HepG2 (cell line): ENCODE data around the gene POLN. TPM values are rescaled to one million over a fixed set of nuclear protein-coding genes. Genes with fewer than 3 reads are reported as not detected.

Source experiments
- ATAC-seq: fragments of 200-7000 bp; cut with Tn5 transposase; 3 replicates; pipeline ENCODE4 v1.9.1; 2020; ENCODE audit warnings: mild to moderate bottlenecking, moderate library complexity
- BruUV-seq: library from RNA; stranded (reverse); fragments of 400-500 nt; replicated peaks from 2 replicates; lab custom pipeline; 2021; lab: Mats Ljungman, UMichigan
- CTCF ChIA-PET: fragments of 300-600 bp; formaldehyde crosslinking; extraction: SDS; loops from one replicate; lab custom pipeline; 2021; ENCODE audit warnings: low total read pairs, inconsistent platforms, low intra/inter-chr PET ratio; lab: Yijun Ruan, JAX
- POLR2A ChIA-PET: fragments of 350-600 bp; sonication (Branson Sonifier 250); formaldehyde crosslinking; loops from one replicate; lab custom pipeline; 2020; ENCODE audit warnings: antibody characterized with exemption, inconsistent platforms; lab: Yijun Ruan, JAX
- DNase-seq: peaks from one replicate; pipeline ENCODE4 v3.0.0-alpha.2; 2015; ENCODE audit warnings: low spot score
- FAIRE-seq: peaks from 3 replicates; lab custom pipeline; 2011; peaks lifted over from hg19 to GRCh38; lab: Jason Lieb, UNC
- H2AFZ ChIP-seq: one replicate; pipeline ENCODE4 v1.6.1; 2011; ENCODE audit warnings: low read length, inconsistent platforms
- H3K27ac ChIP-seq: fragments of 300-600 bp; 3 replicates; pipeline ENCODE4 v1.8.0; 2011; ENCODE audit warnings: mixed run types, mild to moderate bottlenecking, mixed read lengths, low read length, inconsistent platforms; ENCODE audit not compliant: insufficient read depth; ENCODE audit errors: extremely low read length
- H3K27me3 ChIP-seq, 2 experiments: fragments of 200-600 bp in 1 of 2; 2 replicates in 1 of 2; 3 replicates in 1 of 2; pipeline versions ENCODE4 v1.6.0 to v1.8.0; 2011; ENCODE audit warnings: low read length in 2 of 2, mild to moderate bottlenecking in 2 of 2, moderate library complexity in 2 of 2, inconsistent platforms in 1 of 2; ENCODE audit not compliant: insufficient read depth in 2 of 2, control insufficient read depth in 1 of 2
- H3K36me3 ChIP-seq, 2 experiments: fragments of 200-600 bp in 1 of 2; replicated peaks in 1 of 2; 2 replicates in 1 of 2; 3 replicates in 1 of 2; pipeline versions ENCODE4 v1.5.1 to v1.8.0; 2011; ENCODE audit warnings: low read length in 2 of 2, inconsistent platforms in 1 of 2; ENCODE audit not compliant: insufficient read depth in 2 of 2, control insufficient read depth in 1 of 2
- H3K4me1 ChIP-seq: 2 replicates; pipeline ENCODE4 v1.5.1; 2012; ENCODE audit warnings: low read length, inconsistent platforms; ENCODE audit not compliant: insufficient read depth
- H3K4me2 ChIP-seq: 2 replicates; pipeline ENCODE4 v1.6.0; 2011; ENCODE audit warnings: low read depth, low read length, inconsistent platforms
- H3K4me3 ChIP-seq, 3 experiments: fragments of 200-600 bp in 1 of 3; sonication (generic), shearing (Covaris generic) in 1 of 3; replicated peaks in 1 of 3; 2 replicates each; pipeline ENCODE4 v1.5.1; 2011 to 2016; ENCODE audit warnings: low read length in 3 of 3, inconsistent platforms in 2 of 3, low read depth in 2 of 3, mild to moderate bottlenecking in 2 of 3, control low read depth in 1 of 3, mixed read lengths in 1 of 3; ENCODE audit not compliant: insufficient read depth in 1 of 3
- H3K79me2 ChIP-seq: one replicate; pipeline ENCODE4 v1.6.1; 2011; ENCODE audit warnings: low read length, inconsistent platforms; ENCODE audit not compliant: insufficient read depth
- H3K9ac ChIP-seq: 2 replicates; pipeline ENCODE4 v1.6.0; 2011; ENCODE audit warnings: mild to moderate bottlenecking, low read depth, low read length, inconsistent platforms; ENCODE audit not compliant: insufficient read depth
- H3K9me3 ChIP-seq: 2 replicates; pipeline ENCODE4 v1.5.1; 2012; ENCODE audit warnings: mild to moderate bottlenecking, low read length
- H4K20me1 ChIP-seq: 2 replicates; pipeline ENCODE4 v1.6.0; 2011; ENCODE audit warnings: inconsistent platforms, mild to moderate bottlenecking, low read length, moderate library complexity; ENCODE audit not compliant: insufficient read depth
- AGO1 ChIP-seq: fragments of 200-400 bp; formaldehyde crosslinking; IDR thresholded peaks from 2 replicates; pipeline ENCODE4 v1.6.1; 2017; ENCODE audit warnings: mild to moderate bottlenecking, low read depth, low read length, moderate library complexity; ENCODE audit not compliant: poor library complexity, severe bottlenecking
- CENPX ChIP-seq: sonication (generic); formaldehyde crosslinking; IDR thresholded peaks from 2 replicates; pipeline ENCODE4 v1.9.0; 2021; ENCODE audit warnings: mild to moderate bottlenecking, missing genetic modification reagents, moderate library complexity
- CHD2 ChIP-seq: IDR thresholded peaks from 2 replicates; pipeline ENCODE4 v1.6.1; 2011; ENCODE audit warnings: low read depth, low read length, improper control_type of control experiment
- CSRNP2 ChIP-seq: sonication (generic); formaldehyde crosslinking; conservative IDR thresholded peaks from 2 replicates; pipeline ENCODE4 v1.8.0; 2022; ENCODE audit warnings: low read depth, missing genetic modification reagents
- HMGXB3 ChIP-seq: sonication (generic); formaldehyde crosslinking; IDR thresholded peaks from 2 replicates; pipeline ENCODE4 v1.4.0; 2020; ENCODE audit warnings: missing genetic modification reagents, borderline replicate concordance
- KAT2B ChIP-seq: fragments of 150-350 bp; IDR thresholded peaks from 2 replicates; pipeline ENCODE4 v1.6.1; 2014; ENCODE audit warnings: low read depth, low read length, borderline replicate concordance
- KLF15 ChIP-seq: sonication (generic); formaldehyde crosslinking; IDR thresholded peaks from 2 replicates; pipeline ENCODE4 v1.8.1; 2023; ENCODE audit warnings: borderline replicate concordance, mild to moderate bottlenecking, inconsistent platforms, missing genetic modification reagents, mixed read lengths
- MIXL1 ChIP-seq: IDR thresholded peaks from 2 replicates; pipeline ENCODE4 v1.6.1; 2016
- MZF1 ChIP-seq: sonication (generic); formaldehyde crosslinking; IDR thresholded peaks from 2 replicates; pipeline ENCODE4 v1.8.1; 2023; ENCODE audit warnings: mild to moderate bottlenecking, missing genetic modification reagents, borderline replicate concordance
- NFYC ChIP-seq: IDR thresholded peaks from 2 replicates; pipeline ENCODE4 v1.6.1; 2016; ENCODE audit warnings: missing genetic modification reagents, missing compliant biosample characterization
- SMC3 ChIP-seq: IDR thresholded peaks from 2 replicates; pipeline ENCODE4 v1.6.1; 2011; ENCODE audit warnings: low read length, improper control_type of control experiment
- ZBTB42 ChIP-seq: sonication (generic); formaldehyde crosslinking; IDR thresholded peaks from 2 replicates; pipeline ENCODE4 v1.5.0; 2020; ENCODE audit warnings: mild to moderate bottlenecking, missing genetic modification reagents
- ZFP82 ChIP-seq: sonication (generic); formaldehyde crosslinking; IDR thresholded peaks from 2 replicates; pipeline ENCODE4 v1.5.1; 2020; ENCODE audit warnings: mild to moderate bottlenecking, missing genetic modification reagents, borderline replicate concordance
- ZNF180 ChIP-seq: sonication (generic); formaldehyde crosslinking; IDR thresholded peaks from 2 replicates; pipeline ENCODE4 v1.4.0; 2020; ENCODE audit warnings: low read depth, missing genetic modification reagents, borderline replicate concordance
- ZNF225 ChIP-seq: sonication (generic); formaldehyde crosslinking; IDR thresholded peaks from 2 replicates; pipeline ENCODE4 v1.4.0; 2020; ENCODE audit warnings: mild to moderate bottlenecking, missing genetic modification reagents
- ZNF317 ChIP-seq: sonication (generic); formaldehyde crosslinking; IDR thresholded peaks from 2 replicates; pipeline ENCODE4 v1.5.0; 2020; ENCODE audit warnings: mild to moderate bottlenecking, missing genetic modification reagents
- ZNF362 ChIP-seq: sonication (generic); formaldehyde crosslinking; IDR thresholded peaks from 2 replicates; pipeline ENCODE4 v1.4.0; 2020; ENCODE audit warnings: missing genetic modification reagents, mild to moderate bottlenecking, borderline replicate concordance
- ZNF891 ChIP-seq: sonication (generic); formaldehyde crosslinking; IDR thresholded peaks from 2 replicates; pipeline ENCODE4 v1.5.0; 2020; ENCODE audit warnings: mild to moderate bottlenecking, missing genetic modification reagents
- WGBS: methylation state at CpG from one replicate; pipeline ENCODE4 v1.1.6; 2017; ENCODE audit warnings: low lambda C conversion rate; 5-methylcytosine and 5-hydroxymethylcytosine counted together
- in situ Hi-C: cut with HindIII; loops from 2 replicates; pipeline ENCODE4 v1.10.0; 2017; ENCODE audit warnings: low pct_unique_long_range_greater_than_20kb; ENCODE audit not compliant: extremely low pct_ligation_motif_present
- intact Hi-C: fragments of 100-400 bp; cut with micrococcal nuclease; formaldehyde crosslinking; loops from one replicate; pipeline ENCODE4 v1.10.0; 2022; ENCODE audit not compliant: unreplicated experiment
- polyA plus RNA-seq, 8 experiments: library from polyadenylated mRNA; depleted of rRNA in 3 of 8; stranded (reverse) in 7 of 8; unstranded in 1 of 8; fragments of >200 nt; fragmentation: Illumina TruSeq in 4 of 8; extraction: Trizol in 4 of 8; gene quantifications; 2 replicates each; pipeline versions ENCODE4 v1.2.1 to v1.2.3, GENCODE V29; 2011 to 2016; ENCODE audit warnings: low read depth in 4 of 8, missing spikeins in 1 of 8, mixed read lengths in 1 of 8; ENCODE audit not compliant: insufficient read depth in 1 of 8
- total RNA-seq, 5 experiments: library from RNA; depleted of rRNA; stranded (reverse); fragments of >200 nt; fragmentation: Illumina TruSeq; extraction: Trizol; gene quantifications; 2 replicates each; pipeline ENCODE4 v1.2.3, GENCODE V29; 2016; ENCODE audit warnings: low read depth in 1 of 5

POLN gene
- total and polyA plus RNA-seq, 2 of the 13 experiments (the other 11 are each of a cell fraction or from before 2014, with no cell fraction given) = 0.93 to 1.5 TPM

GRCh38 chr4:2054217-2054616, 187.7 kb downstream of the POLN start (continued):
- TF ChIP-seq HMGXB3 (CRISPR knock-in tag) (no peak), ZNF891 (CRISPR knock-in tag) (no peak)

- ChIA-PET CTCF (no interaction called here), POLR2A (no interaction called here)
- intact Hi-C loops (no loop called here), in situ Hi-C loops (no loop called here)
- ATAC-seq (no peak), FAIRE-seq (no peak), DNase-seq (no peak)
- Histone ChIP-seq H3K79me2 (no peaks in the 10 kb centered on the region), H3K27me3 (peaks cover 1 to 20% of the 10 kb centered on the region in 2 experiments; a peak in 3 of 5 replicates), H3K9ac (no peak overlapping the region), H3K4me2 (no peak overlapping the region), H3K4me1 (no peaks in the 10 kb centered on the region), H3K9me3 (no peaks in the 10 kb centered on the region), H3K36me3 (no peaks in the 10 kb centered on the region), H3K4me3 (no peak overlapping the region), H4K20me1 (no peaks in the 10 kb centered on the region), H3K27ac (no peak overlapping the region), H2AFZ (no peak overlapping the region)
- no TSS peak for BruUV-seq
- 56% methylated on average over 10 of the region's 10 CpGs for WGBS
- TF ChIP-seq ZNF225 (no peak), KLF15 (no peak), KAT2B (no peak), ZFP82 (no peak), SMC3 (no peak), NFYC (CRISPR knock-in tag) (no peak), ZNF362 (CRISPR knock-in tag) (no peak), MZF1 (CRISPR knock-in tag) (no peak), ZBTB42 (no peak), CSRNP2 (CRISPR knock-in tag) (no peak), ZNF180 (CRISPR knock-in tag) (no peak), CENPX (CRISPR knock-in tag) (no peak), MIXL1 (CRISPR knock-in tag) (no peak), ZNF317 (no peak), AGO1 (no peak), CHD2 (no peak)
Measured at GRCh38 chr4:2051086-2051485, 190.8 kb downstream of the POLN start.
